GM13976 (cell line): Measurements from ENCODE around the gene SELPLG.

Experiments
- DNase-seq: peaks from one replicate; pipeline ENCODE4 v3.0.0; 2012; ENCODE audit warnings: low spot score
- in situ Hi-C: fragments of 300-500 bp; cut with MboI; formaldehyde crosslinking; loops from one replicate; pipeline ENCODE4 v1.12.0; 2022; ENCODE audit warnings: low sequenced_read_pairs, mixed read lengths, inconsistent platforms; ENCODE audit not compliant: unreplicated experiment
- TF ChIP-seq, protein P1 (sequence below): IDR thresholded peaks from 2 replicates; pipeline ENCODE4 v1.5.1; 2012; ENCODE audit warnings: borderline replicate concordance, mild to moderate bottlenecking; ENCODE audit not compliant: insufficient read depth; ENCODE audit errors: extremely low read depth, missing control alignments, control extremely low read depth

Gene SELPLG

DNA sequence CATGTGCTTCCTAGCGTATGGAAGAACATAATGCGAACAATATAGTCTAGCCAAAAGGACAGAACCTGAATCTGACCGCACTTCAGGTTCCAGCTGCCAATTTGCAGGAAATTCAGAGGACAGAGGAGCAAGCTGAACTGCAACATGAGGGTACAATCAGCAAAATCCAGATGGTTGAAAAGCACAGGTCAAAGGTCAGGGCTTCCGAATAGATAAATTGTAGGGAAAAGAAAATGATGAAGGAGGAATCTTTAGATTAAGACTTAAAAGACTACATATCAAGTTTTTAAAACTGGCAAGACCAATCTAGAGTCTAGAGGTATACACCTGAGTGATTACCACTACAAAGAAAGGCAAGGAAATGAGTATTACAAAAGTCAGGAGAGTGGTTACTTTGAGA is 42.1 kb upstream of the SELPLG start:
- in situ Hi-C loops, result no loop called here
- TF ChIP-seq, protein P1, sequence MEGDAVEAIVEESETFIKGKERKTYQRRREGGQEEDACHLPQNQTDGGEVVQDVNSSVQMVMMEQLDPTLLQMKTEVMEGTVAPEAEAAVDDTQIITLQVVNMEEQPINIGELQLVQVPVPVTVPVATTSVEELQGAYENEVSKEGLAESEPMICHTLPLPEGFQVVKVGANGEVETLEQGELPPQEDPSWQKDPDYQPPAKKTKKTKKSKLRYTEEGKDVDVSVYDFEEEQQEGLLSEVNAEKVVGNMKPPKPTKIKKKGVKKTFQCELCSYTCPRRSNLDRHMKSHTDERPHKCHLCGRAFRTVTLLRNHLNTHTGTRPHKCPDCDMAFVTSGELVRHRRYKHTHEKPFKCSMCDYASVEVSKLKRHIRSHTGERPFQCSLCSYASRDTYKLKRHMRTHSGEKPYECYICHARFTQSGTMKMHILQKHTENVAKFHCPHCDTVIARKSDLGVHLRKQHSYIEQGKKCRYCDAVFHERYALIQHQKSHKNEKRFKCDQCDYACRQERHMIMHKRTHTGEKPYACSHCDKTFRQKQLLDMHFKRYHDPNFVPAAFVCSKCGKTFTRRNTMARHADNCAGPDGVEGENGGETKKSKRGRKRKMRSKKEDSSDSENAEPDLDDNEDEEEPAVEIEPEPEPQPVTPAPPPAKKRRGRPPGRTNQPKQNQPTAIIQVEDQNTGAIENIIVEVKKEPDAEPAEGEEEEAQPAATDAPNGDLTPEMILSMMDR, result no peak
- DNase-seq, result no peak

DNA sequence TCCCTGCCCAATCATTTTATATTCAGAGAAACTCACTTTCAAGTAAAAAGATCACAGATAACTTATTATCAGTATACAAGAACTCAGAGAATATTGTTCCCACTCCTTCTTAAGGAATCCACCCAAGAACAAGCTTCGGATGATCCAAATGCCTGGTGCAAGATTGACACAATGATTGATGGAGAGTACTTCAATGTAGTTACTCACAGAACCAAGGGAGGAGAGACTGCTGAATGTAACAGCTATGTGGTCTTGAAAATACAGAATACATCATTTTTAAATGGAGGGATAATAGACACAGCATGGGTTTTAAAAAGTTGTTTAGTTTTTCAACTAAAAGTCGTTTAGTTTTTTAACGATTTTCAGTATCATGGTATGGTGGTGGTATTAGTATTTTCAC is 38.4 kb upstream of the SELPLG start:
- in situ Hi-C loops, result loop anchor here (25.0 kb wide), 2 partner anchors 290 to 415 kb away; partner anchors contain the start of genes ALKBH2 and UNG

DNA sequence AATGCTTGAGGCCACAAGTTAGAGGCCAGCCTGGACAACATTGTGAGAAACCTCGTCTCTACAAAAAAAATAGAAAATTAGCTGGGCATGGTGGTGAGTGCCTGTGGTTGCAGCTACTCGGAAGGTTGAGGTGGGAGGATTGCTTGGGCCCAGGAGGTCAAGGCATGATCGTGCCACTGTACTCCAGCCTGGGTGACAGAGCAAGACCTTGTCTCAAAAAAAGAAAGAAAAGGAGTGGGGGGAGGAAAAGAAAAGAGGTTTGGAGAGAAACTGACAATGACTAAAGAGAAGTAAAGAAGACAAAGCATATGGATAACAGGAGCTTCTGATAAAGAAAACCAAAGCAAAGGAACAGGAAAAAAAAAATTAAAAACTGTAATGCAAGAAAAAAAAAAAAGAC is 37.4 kb upstream of the SELPLG start:
- TF ChIP-seq, protein P1, result no peak
- in situ Hi-C loops, result loop anchor here (25.0 kb wide), 2 partner anchors 291 to 416 kb away; partner anchors contain the start of genes ALKBH2 and UNG
- DNase-seq, result no peak

More for the DNA sequence above, 38.4 kb upstream of the SELPLG start:
- DNase-seq, result no peak
- TF ChIP-seq, protein P1, result no peak

DNA sequence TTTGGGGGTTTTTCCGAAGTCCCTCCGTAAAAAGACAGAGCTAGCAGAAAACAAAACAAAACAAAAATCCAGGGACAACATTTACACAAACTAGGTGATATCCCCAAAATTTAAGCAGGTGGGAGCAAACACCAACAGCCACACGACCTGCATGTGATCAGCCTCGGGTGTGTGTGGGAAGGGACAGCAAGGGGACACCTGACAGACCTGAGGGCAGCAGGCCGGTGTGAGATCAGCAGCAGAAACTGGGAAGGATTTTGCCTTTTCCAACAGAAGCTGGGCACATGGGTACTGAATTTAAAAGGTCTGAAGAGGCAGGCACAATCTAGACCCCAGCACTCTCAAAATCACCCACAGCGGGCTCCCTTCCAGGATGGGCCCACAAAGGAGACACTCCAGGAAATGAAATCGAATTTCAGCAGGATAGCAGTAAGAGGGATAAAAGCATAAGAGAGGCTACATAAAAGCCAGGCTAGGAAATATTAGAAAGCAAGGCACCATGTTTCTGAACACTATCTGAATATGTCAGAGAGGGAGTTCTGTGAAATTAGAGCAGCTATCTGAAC is 36.5 kb upstream of the SELPLG start:
- TF ChIP-seq, protein P1, result no peak
- in situ Hi-C loops, result loop anchor here (25.0 kb wide), 2 partner anchors 292 to 417 kb away; partner anchors contain the start of genes ALKBH2 and UNG
- DNase-seq, result no peak

DNA sequence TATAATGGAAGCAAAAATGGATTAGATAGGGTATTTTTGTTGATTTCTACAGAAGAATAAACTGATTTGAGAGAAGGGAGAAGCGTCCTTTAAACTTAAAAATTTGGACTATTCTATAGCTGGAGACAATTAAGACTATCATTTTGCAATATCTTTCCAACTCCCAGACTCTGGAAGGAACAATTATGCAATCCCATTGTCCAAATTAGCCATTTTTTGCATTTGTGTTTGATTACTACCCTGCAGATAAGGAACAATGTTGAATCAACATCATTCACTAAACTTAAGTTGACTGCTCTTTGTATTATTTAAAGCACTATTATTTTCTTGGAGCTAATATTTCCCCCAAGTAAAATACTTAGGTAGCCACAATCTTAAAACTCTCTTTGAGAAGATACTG is 34.8 kb upstream of the SELPLG start:
- in situ Hi-C loops, result loop anchor here (10.0 to 25.0 kb wide), 3 partner anchors 136 to 419 kb away; partner anchors contain the start of genes ALKBH2 and UNG
- no peak for DNase-seq
- TF ChIP-seq, protein P1, result no peak

DNA sequence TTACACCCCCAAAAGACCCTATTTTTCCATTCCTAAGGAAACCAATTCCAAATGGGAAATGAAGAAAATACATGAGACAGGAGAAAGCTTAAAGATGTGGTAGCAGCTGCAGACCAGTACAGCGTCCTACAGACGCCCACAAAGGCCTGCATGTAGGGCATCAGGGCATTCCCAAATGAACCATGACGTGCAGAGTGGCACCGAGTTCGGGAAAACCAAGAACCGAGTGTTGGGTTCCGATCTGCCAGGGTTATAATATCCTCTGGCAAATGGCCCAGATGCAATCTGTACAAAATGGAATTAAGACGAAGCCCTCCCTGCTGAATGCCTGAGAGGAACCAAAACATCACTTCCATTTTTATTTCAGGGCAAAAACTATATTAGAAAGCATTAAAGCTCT is 34.4 kb upstream of the SELPLG start:
- in situ Hi-C loops, result loop anchor here (10.0 to 25.0 kb wide), 3 partner anchors 137 to 419 kb away; partner anchors contain the start of genes ALKBH2 and UNG
- no peak for DNase-seq
- TF ChIP-seq, protein P1, result no peak
